NCI-H748 (cell line): ENCODE results near the gene APPBP2.
"Not testable (repeated sequence)": the region's sequence is repeated elsewhere in the genome, so short reads cannot be mapped to it uniquely, and the experiment has no call there.

Source experiments
- DNase-seq: peaks from one replicate; lab custom pipeline; 2025; ENCODE audit not compliant: unreplicated experiment; lab: John Stamatoyannopoulos, UW

The APPBP2 gene

DNA sequence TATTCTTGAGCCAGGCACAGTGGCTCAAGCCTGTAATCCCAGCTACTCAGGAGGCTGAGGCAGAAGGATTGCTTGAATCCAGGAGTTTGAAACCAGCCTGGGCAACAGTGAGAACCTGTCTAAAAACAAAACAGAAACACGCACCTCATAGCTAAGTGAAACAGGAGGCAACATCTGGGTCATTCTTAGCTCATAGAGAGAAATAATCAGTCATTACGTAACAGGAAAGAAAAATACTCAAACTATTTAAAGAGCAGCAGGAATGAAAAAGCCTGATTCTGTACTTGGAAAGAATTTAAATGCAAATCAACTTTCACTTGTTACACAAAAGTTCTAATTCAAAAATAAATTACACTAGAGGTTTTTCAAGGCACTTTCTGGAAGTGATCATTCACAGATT, 86.5 kb downstream of the APPBP2 start:
- no peak for DNase-seq

DNA sequence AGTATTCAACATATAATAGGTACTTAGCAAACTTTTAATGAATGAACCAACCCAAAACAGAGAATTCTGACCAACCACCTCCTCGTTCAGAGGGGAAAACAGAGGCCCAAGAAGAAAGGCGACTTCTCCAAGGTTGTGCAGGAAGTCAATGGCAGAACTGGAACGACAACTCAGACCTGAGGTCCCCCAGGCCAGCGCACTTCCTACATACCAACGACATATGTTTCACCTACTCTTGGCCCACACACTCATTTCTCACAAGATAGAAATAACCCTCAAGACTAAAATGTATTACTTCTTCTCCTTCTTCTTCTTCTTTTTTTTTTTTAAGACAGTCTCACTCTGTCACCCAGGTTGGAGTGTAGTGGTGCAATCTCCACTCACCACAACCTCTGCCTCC, 89.4 kb downstream of the APPBP2 start:
- no peak for DNase-seq

DNA sequence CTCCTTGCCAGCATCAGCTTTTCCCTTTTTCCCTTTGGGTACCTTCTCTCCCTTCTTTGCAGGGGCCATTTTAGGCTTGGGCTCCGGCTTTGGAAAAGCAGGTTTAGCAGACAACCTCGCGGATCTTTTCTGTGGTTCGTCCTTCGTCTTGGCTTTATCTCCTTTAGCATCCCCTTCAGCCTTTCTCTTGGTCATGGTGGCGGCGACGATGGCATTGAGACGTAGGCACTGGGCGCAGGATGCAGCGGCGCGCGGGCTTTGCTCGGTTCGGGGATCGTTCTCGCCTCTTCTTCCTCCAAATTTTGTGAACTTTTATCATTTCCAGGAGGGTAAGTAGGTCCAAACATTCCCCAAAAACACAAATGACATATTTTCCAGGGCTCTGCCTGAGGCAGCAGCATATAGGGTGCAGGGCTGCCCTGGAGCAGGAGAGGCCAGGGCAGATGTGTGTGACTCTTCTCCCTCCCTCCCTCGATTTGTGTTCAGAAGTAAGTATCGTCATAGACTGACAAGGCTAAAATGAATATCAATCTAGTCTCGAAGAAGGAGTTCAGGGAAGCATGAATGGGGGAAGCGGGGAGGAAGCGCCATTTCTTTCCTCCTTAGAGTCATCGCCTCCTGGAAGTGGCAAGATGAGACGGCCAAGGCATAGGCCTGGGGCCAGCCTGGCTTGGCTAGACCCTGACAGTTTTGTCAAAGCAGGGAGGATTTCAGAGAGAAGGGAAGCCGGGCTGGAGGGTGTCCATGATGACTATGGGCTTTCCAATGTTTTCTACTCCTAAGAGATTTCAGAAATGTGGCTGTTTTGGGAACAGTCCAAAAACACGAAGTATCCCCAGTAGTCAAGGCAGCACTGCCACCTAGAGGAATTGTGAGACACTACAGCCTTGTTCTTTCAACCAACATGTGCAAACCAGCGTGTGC, 90.5 kb downstream of the APPBP2 start:
- DNase-seq: peak; percentile 80

DNA sequence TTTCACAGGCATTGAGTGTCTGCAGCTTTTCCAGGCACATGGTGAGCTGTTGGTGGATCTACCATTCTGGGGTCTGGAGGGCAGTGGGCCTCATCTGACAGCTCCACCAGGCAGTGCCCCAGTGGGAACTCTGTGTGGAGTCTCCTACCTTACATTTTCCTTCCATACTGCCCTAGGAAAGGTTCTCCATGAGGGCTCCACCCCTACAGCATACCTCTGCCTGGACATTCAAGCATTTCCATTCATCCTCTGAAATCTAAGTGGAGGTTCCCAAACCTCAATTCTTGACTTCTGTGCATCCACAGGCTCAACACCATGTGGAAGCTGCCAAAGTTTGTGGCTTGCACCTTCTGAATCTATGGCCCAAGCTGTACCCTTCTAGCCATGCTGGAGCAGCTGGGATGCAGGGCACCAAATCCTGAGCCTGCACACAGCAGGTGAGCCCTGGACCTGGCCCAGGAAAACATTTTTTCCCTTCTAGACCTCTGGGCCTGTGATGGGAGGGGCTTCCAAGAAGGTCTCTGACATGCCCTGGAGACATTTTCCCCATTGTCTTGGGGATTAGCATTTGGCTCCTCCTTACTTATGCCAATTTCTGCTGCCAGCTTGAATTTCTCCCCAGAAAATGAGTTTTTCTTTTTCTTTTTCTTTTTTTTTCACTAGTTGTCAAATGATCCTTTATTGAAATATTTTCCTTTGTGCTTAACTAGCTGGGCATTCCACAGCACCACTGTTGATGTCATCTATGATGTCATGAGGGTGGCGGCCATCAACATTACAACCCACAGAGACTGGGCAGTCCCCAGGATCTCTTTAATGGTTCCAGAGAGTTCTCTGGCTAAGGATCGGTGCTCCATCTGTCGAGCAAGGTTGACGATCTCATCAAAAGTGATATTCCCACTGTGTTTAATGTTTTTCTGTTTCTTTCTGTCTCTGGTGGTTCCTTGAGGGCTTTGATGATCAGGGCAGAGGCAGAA, 92.7 kb downstream of the APPBP2 start:
- not testable (repeated sequence) for DNase-seq

DNA sequence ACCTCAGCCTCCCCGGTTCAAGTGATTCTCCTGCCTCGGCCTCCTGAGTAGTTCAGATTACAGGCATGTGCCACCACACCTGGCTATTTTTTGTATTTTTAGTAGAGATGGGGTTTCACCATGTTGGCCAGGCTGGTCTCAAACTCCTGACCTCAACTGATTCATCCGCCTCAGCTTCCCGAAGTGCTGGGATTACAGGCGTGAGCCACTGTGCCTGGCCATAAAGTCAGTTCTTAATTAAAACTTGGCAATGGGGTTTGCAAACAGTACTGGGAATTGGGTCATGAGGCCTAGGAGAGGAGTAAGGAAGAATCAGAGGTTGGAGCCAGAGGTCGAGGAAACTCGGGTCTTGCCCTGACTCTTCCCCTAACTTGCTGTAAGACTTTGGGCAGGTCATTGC, 95.5 kb downstream of the APPBP2 start:
- not testable (repeated sequence) for DNase-seq

DNA sequence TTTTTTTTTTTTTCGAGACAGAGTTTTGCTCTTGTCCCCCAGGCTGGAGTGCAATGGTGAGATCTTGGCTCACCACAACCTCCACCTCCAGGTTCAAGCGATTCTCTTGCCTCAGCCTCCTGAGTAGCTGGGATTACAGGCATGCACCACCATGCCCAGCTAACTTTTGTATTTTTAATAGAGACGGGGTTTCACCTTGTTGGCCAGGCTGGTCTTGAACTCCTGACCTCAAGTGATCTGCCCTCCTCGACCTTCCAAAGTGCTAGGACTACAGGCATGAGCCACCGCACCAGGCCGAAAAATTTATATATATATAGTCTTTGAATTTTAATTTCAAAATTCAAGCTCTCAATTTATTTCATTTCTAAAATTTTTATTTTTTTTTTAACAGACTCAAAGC, 97.6 kb downstream of the APPBP2 start:
- not testable (repeated sequence) for DNase-seq

DNA sequence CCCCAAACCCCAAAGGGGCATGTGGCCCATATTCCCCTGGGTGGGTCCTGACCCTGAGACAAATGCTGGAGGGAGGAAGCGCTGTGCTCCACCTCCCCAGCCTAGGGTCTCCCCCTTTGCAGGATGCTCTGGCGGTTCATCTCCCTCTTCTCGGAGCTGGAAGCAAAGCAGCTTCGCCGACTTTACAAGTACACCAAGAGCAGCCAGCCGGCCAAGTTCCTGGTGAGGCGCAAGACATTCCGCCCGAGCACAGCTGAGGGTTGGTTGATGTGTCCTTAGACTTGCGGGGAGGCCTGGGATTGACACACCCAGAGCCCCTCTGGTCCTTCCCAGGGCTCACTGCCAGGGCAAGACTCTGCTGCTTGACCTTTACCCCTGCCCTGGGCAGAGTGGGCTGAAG, 99.4 kb downstream of the APPBP2 start:
- no peak for DNase-seq

DNA sequence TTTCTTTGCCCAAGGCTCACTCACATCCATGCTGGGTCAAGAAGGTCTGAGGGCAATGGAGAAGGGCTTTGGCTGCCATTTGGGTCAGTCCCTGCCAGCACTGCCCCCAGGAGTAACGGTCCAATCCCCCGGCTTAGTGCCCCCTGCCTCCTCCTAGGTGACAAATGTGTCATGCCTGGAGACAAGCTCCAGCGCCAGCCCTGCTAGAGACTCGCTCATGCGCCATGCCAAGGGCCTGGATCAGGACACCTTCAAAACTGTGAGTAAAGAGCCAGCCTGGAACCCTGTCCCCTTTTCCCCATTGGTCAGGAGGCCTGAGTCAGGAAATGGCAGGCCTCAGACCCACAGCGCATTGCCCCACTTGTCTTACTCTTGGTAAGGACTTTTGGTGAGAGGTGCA, 100.4 kb downstream of the APPBP2 start:
- DNase-seq: no peak

DNA sequence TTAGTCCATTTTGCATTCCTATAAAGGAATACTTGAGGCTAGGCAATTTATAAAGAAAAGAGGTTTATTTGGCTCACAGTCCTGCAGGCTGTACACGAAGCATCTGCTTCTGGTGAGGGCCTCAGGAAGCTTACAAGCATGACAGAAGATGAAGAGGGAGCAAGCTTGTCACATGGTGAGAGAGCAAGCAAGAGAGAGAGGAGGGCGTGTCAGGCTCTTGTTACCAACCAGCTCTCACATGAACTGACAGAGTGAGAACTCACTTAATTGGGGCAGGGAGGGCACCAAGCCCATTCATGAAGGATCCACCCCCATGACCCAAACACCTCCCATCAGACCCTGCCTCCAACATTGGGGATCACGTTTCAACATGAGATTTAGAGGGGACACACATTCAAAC, 102.2 kb downstream of the APPBP2 start:
- no peak for DNase-seq

DNA sequence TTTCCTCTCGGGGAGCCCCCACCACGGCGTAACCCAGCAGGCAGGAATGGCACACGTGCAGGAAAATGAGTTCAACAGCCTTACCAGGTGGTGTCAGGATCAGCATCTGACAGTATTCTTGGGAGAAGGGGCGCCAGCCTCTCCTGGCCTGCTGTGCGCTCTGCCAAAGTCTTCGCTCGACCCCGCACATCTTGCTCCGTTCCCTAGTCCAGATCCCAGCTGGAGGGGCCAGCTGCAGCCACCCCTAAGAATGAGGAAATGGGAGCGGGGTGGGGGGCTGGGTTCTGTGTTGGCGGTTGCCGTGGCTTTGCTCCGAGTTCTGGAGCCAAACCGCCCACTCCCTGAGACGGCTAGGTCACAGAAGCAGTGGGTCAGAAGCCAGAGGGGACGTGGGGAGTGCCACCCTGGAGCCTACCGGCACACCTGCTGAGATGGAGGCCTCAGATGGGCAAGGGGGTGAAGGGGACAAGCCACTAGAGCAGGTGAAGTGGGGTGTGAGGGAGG, 103.8 kb downstream of the APPBP2 start, which contains the start of gene CHCT1:
Gene CHCT1, plus strand, starts transcription at position 328 of the 504 bp plus-strand sequence. Its CDS starts 104 bp downstream, at position 432.
- DNase-seq: no peak

DNA sequence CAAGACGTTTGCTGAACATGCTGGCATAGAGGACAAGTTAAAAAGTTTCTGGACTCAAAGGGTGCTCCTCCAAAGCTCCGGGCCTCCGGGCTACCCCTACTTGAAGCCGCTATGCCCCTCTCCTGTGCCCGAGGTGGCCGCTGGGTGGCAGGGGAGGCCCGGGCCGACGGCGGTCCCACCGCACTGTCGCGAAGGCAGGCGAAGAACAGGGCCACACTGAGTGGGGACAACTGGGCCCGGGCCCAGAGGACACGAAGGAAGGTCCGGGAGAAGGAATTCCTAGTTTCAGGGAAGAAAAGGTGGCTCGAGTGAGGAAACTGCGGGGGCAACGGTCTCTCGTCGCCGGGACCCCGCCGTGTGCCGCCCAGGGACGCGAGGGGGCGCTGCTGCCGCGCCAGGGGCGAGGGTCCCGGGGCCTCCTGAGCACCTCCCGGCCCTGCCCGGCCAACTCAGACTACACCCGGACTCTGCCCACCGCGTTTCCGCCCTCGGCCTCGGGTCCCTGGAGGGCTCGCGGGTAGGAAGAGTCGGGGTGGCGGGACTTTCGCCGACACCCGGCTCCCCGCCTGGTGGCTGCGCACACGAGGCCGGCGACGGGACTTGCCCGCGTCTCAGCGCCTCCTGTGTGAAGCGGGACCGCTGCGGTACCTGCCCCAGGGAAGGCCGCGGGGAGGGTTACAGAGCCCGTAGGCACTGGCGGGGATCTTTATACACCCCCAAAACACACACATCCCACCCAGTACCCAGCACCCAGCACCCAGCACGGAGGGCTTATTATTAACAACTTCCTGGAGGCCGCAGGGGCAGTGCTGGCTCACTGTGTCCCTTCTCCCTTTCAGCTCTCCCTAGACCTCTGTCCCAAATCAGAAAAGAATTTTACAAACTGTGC, 104.5 kb downstream of the APPBP2 start:
- no peak for DNase-seq

DNA sequence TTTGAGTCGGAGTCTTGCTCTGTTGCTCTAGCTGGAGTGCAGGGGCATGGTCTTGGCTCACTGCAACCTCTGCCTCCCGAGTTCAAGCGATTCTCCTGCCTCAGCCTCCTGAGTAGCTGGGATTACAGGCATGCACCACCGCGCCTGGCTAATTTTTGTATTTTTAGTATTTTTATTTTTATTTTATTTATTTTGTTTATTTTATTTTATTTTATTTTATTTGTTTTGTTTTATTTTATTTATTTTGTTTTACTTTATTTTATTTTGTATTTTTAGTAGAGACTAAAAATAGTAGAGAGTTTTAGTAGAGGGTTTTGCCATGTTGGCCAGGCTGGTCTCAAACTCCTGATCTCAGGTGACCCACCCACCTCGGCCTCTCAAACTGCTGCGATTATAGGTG, 106.2 kb downstream of the APPBP2 start:
- not testable (repeated sequence) for DNase-seq

DNA sequence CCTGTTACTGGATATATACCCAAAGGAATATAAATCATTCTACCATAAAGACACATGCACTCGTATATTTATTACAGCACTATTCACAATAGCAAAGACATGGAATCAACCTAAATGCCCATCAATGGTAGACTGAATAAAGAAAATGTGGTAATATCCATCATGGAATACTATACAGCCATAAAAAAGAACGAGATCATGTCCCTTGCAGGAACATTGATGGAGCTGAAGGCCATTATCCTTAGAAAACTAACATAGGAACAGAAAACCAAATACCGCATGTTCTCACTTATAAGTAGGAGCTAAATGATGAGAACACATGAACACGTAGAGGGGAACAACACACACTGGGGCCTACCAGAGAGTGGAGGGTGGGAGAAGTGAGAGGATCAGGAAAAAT, 107.0 kb downstream of the APPBP2 start:
- not testable (repeated sequence) for DNase-seq

DNA sequence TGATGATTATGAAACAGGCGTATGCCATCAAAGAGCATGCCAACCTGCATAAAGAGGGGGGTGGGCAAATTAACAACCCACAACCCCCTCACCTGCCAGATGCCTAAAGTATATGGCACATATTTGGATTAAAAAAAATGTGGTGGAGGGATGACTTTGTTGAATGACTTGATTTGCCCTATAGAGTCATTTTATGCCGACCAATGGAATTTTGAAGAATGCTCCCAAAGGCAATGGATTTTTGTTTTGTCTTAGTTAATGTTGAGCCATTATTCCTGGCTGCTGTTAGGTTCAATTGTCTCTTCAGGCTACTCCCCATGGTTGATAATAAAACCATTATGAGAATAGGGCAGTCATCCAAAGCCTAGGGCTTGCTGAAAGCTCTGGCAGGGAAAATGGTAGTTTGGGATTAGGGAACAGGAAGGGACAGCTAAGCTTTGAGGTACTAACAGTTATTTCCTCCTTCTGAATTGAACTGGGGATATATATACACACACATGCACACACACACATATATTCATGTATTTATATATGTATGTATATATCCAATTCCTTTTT, 109.6 kb downstream of the APPBP2 start:
- DNase-seq: no peak

DNA sequence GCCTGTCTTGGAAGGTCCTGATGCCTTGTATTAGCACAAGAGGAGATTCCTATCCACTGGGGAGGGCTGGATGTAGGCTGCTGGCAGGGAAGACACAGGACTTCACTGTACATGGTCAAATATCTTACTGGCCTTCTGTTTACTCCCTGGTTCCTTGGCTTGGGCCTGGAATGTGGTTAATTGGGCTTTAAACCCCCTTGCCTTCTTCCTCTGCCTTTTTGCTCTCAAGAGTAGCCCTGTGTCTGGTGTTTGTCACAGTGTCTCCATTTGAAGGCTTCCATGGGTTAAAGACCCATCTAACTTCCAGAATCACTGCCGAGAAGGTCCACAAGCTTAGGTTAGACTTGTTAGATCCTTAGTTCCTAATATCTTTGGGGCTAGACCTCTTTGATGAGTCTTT, 110.9 kb downstream of the APPBP2 start:
- DNase-seq: no peak

DNA sequence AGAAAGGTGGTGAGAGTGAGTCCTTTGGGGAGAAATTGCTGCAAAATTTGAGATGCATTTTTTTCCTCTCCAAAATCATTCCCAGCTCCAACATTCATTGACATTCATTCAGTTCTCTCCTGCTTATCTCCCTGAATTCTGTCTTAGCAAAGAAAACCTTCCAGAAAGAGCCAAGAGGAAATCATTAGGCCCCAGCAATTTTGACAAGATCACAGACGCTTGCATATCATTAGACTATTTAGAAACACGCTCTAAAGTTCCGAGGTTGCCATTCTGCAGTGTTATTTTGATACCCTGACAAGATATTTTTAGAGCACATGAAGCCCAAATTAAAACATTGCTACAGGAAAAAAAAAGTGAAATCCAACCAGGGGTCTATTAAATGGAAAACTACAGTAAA, 113.3 kb downstream of the APPBP2 start:
- DNase-seq: no peak

DNA sequence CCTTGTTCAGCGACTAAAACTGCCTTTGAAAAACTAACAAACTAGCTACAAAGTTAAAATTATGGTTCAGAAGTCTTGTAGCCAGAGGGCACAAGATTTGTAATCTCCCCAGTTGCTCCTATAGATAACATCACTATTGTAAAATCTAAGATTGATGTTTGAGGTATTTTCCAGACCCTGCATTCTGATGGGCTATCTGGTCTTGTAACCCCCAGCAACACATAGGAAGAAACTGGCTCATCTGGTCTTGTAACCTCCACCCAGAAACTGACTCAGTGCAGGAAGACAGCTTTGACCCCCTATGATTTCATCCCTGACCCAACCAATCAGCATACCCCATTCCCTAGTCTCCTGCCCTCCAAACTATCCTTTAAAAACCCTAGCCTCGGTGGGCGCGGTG, 116.0 kb downstream of the APPBP2 start:
- DNase-seq: no peak

DNA sequence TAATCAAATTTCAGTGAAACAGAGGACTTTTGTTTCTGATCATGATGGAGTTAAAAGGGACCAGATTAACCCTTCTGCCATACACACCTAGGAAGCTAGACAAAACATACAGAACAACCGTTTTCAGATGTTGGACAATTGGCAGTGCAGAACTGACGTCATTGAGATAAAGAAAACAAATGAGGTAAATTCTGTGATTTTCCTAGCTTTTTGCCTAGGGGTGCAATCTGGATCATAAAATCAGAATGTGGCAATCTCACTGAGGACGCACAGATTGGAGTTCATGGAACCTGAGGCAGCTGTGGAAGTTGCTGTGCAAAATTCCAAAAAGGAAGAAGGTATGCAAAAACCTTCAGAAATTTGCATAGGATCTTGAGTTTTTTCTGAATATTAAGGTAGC, 119.2 kb downstream of the APPBP2 start:
- DNase-seq: no peak

DNA sequence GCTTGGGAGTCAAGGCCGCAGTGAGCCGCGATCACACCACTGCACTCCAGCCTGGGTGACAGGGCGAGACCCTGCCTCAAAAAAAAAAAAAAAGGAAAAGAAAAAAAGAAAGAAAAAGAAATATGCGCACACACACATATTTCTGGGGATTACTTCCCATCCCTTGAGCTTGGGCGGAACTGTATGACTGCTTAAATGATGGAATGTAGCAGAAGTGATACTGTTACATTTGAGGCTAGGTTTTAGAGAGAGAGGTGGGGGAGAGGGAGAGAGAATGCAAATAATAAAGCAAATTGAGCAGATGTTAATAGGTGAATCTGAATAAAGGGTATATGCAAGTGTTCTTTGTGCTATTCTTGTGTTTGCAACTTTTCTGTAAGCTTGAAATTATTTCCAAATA, 122.1 kb downstream of the APPBP2 start:
- DNase-seq: no peak

DNA sequence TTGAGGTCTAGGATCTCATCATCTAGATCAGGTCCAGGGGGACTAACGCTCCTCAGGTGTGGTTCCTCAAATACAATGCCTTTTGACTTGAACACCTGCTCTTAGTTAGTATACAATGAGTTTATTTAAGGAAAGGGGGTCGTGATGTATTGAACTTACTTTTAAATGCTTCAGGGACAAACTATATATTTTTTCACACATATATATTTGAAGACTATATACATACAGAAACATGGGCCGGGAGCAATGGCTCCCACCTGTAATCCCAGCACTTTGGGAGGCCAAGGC, 122.6 kb downstream of the APPBP2 start:
- no peak for DNase-seq
